HG03025 (cell line): ENCODE results near the gene NXPH4.
A peak's percentile ranks its signal among the peaks of the same experiment; 100 is the strongest.

Experiments
- ATAC-seq: cut with Tn5 transposase; IDR thresholded peaks from one replicate; pipeline ENCODE4 v1.9.1; 2021; ENCODE audit warnings: mild to moderate bottlenecking, moderate library complexity; ENCODE audit not compliant: unreplicated experiment, low FRiP score

The NXPH4 gene

DNA sequence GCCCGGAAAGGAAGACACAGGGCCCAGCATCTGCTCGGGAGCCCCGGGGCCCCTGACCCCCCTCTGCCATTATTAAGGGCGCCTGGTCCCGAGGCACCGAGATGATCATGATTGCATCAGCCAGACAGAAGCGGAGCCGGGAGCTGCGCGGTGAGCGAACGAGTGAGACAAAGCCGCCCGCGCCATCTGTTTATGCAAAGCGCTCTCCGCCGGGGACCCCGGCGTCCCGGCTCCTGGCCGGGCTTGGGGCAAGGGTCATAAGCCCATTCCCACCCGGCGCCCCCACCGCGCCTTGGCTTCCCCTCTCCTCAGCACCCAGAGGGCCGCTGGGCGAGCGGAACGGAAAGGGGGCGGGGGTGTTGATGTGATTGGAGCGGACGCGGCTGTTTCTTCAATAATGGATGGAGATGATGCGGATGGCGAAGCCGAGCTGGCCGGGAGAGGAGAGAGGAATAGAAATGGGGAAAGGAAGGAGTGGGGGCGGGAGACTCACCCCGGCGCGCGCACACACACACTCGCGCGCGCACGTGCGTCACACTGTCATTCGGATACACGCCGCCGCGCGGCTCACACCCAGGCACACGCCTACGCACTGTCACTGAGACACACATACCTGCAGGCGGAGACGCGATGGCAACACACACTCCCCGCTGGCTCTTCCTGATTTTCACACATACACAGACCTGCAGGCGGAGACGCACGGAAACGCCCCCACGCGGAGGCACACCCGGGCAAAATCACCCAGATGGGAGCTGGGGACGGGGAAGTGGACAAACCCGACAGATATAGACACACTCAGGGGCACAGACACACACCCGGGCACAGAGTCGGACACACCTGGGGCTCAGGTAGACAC is 23.7 kb downstream of the NXPH4 start:
- ATAC-seq, result no peak

DNA sequence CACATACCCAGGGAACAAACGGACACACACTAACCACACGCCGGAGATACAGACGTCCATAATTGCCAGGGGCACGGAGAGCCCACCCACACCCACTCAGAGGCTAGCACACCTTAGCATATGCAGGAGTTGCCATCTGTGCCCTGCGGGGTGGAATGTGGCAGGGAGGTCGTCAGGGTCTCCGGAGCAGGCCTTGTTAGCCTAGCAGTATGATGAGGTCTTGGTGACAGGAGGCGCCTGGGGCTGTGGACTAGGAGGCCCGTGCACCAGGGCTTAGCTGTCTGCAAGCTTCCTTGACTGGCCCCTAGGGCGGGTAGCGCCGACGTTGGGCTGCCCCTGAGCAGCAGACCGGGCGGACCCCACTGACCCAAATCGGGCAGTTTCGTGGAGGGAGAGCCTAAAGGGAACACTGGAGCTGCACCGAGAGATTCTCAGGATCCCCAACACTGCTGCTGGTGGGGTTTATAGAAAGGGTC is 24.4 kb downstream of the NXPH4 start:
- no peak for ATAC-seq

GRCh38 chr12:57241402-57242310 is 25.1 kb downstream of the NXPH4 start:
- ATAC-seq, result no peak

- no peak for ATAC-seq
Observed at GRCh38 chr12:57242329-57242690, 25.7 kb downstream of the NXPH4 start.

- peak; percentile 38 for ATAC-seq
Observed at GRCh38 chr12:57242691-57243454, 26.3 kb downstream of the NXPH4 start.

DNA sequence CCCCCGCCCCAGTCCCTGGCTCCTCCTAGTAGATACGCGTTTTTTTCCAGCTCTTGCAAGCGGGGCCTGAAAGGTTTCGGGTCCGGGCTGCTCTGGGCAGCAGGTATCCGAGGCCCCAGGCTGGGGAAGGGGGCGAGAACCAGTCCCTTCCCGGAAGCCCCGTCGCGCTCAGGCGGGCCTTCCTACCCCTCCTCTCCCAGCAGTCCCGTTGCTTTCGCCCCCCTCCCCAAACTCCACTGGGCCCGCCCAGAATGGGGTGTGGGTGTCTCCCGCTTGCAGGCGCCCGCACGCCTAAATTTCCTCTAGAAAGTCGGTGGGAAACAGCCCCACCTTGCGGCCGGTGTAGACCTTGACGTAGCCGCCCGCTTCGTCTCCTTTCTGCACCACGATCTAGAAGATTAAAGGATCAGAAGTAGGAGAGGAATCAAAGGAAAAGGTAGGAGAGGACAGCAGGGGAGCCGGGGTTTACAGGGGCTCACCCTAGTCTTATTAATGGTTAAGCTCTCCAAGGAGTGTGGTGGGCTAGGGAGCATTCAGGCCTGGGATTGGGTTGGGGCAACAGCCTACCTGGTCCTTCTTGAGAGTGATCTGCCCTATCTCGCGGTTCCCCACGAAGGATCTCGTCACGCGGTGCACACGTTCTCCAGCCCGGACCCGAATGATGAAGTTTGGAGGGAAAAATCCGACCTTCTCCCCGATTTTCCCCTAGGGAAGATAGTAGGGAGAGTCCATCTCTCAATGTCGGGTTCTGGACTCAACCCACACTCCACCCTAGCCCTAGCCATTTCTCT is 27.1 kb downstream of the NXPH4 start:
- no peak for ATAC-seq

- no peak for ATAC-seq
Observed at GRCh38 chr12:57244312-57244696, 27.7 kb downstream of the NXPH4 start.

DNA sequence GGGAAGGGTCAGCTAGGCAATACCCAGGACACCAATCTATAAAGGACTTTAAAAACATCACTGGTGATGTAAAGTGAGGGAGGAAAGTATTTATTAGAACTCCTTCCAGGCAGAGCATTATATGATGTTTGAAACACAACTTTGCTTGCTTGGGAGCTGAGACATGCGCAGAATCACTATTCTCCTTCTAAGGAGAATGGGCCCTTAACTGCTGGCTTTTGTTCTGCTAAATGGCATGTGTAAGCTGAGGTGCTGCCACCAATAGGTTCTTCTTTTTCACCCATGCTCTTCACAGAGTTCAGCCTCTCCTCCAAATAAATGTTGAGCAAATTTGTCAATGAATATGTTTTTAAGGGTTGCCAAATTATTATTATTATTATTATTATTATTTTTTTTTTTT is 30.4 kb downstream of the NXPH4 start:
- ATAC-seq, result no peak

DNA sequence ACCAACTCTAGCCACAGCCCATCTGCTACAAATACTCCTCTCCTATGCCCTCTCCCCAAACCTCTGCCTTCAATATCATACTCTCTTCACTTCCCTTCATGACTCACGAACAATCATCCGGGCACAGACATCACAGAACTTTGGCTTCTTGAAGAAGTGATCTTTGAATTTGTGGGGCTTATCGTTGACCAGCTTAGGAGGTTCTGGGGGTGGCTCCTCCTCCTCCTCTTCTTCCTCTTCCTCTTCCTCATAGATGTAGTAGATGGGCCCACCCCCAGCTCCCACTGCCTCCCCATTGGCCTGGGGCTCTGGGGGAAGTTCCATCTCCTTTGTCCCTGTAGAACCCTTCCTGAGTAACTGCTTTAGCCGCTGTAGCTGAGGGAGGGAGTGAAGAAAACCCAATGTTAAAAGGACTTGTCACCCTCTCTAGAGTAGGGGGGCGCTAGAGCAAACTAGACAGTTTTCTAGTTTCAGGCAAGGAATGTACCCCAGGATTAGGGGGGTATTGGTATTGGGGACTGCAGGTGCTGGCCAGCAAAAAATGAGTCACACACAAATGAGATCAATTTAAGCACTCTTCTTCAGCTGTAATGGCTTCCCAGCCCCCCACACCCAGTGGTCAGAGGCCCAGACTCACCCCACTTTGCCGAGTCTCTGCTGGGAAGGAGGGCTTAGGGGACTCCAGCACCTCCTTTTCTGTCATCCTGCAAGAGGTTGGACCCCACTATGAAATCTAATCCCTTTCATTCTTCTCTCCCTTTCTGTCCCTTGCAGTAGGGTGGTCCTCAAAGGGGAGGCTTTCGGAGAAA is 32.5 kb downstream of the NXPH4 start:
- no peak for ATAC-seq

- ATAC-seq, result no peak
Observed at GRCh38 chr12:57250541-57250940, 33.9 kb downstream of the NXPH4 start.

GRCh38 chr12:57250956-57251355 is 34.4 kb downstream of the NXPH4 start, which contains the start of gene STAC3:
Gene STAC3 (minus strand): TSS chr12:57251187. CDS start chr12:57249636, 1,551 bp downstream.
- ATAC-seq, result no peak

GRCh38 chr12:57254506-57255280 is 38.1 kb downstream of the NXPH4 start:
- no peak for ATAC-seq

- ATAC-seq, result no peak
Observed at GRCh38 chr12:57255916-57256315, 39.3 kb downstream of the NXPH4 start.

DNA sequence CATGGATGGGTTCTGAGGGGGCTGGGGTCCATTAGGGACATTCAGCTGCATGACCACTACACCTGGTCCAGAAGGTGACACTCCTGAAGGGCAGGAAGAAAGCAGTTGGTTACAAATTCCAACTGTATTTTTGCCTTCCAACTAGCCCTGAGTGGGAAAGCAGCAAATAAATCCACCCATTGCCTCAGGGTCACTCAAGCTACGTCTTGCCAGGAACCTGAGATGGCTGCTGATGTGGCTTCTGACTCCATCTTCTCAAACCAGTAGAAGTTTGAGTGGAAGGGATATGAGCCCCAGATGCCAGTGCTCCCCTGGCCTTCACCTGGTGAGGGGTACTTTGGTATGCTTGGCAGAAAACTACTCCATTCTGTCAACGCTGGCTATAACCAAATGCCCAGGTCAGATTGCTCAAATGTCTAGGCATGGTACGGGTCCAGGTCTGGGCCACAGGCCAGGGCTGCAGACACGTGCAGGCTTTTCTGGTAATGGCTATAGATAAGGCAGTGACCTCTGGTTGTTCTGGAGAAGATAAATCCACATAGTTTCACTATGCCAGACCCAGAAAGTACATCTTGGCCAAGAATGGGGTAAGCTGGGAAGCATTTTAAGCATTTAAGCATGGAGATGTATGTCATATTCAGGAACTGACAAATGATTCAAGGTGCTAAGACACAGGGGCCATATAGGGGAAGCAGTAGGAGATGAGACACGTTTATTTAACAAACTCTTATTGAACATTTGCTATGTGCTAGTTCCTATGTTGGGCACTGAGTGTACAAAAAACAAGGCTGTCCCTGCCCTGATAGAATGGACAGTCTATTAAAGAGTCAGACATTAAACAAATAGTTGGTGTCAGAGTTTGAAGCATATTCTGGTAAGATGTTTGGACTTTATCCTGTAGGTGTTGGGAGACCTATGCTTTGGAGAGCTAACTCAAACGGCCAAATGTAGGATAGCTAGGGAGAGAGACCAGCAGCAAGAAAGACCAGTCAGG is 42.7 kb downstream of the NXPH4 start:
- no peak for ATAC-seq

DNA sequence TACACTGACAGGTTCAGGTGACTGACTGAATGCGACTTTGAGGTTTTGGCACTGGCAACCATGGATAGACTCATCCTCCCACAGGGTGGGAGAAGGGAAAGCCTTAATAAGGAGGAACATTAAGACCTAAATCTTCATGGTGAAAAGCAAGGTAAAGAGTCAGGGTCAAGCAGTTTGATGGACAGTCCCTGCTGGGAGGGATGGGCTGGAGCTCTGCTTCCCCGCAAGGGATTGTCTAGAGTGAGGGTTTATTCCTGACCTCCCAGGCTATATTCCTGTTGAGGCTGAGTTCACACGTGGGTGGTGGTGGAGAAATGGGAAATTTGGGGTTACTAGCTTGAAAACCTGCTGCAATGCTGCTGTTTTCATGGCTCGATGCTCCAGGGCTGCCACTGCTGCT is 43.8 kb downstream of the NXPH4 start:
- no peak for ATAC-seq

DNA sequence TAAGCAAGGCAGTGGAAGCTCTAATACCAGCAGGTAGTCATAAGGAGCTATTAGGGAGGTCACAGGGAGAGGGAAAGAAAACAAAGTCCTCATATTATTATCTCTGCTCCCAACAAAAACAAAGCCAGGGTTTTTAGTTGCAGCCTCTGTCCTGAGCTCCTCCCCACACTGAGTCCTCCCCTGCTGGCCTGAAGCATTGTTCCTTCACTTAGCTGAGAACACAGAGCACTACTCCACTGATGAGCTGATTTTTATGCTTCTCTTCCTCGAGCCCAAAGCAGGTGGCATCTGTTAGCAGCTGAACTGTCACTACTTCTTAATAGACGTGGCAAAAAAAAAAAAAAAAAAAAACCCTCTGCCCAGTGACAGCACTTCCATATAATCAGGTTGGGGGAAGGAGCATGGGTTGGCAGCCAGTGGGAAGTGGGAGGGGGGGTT is 44.9 kb downstream of the NXPH4 start:
- no peak for ATAC-seq
